HepG2 (cell line): ENCODE measurements around the gene TIMELESS. TPM values are rescaled to one million over a fixed set of nuclear protein-coding genes. Genes with fewer than 3 reads are reported as not detected.

Experiments used
- CENPBD1 ChIP-seq: sonication (generic); formaldehyde crosslinking; IDR thresholded peaks from 2 replicates; pipeline ENCODE4 v1.8.0; 2022; ENCODE audit warnings: missing genetic modification reagents, low read depth, mild to moderate bottlenecking, borderline replicate concordance
- DRAP1 ChIP-seq: IDR thresholded peaks from 2 replicates; pipeline ENCODE4 v1.6.1; 2016; ENCODE audit warnings: missing genetic modification reagents, missing compliant biosample characterization
- FOXC1 ChIP-seq: sonication (generic); formaldehyde crosslinking; IDR thresholded peaks from 2 replicates; pipeline ENCODE4 v1.8.0; 2022; ENCODE audit warnings: mild to moderate bottlenecking, missing genetic modification reagents, borderline replicate concordance
- HMGXB3 ChIP-seq: sonication (generic); formaldehyde crosslinking; IDR thresholded peaks from 2 replicates; pipeline ENCODE4 v1.4.0; 2020; ENCODE audit warnings: missing genetic modification reagents, borderline replicate concordance
- MTF2 ChIP-seq: sonication (generic); formaldehyde crosslinking; IDR thresholded peaks from 2 replicates; pipeline ENCODE4 v1.5.0; 2020; ENCODE audit warnings: missing genetic modification reagents, borderline replicate concordance
- MYC ChIP-seq: sonication (generic); formaldehyde crosslinking; IDR thresholded peaks from 2 replicates; pipeline ENCODE4 v1.9.0; 2021; ENCODE audit warnings: missing genetic modification reagents, borderline replicate concordance
- TCF7L2 ChIP-seq: IDR thresholded peaks from 2 replicates; pipeline ENCODE4 v1.6.1; 2011; ENCODE audit warnings: mild to moderate bottlenecking, low read depth, low read length, moderate library complexity
- TEAD2 ChIP-seq: sonication (generic); formaldehyde crosslinking; IDR thresholded peaks from 2 replicates; pipeline ENCODE4 v1.9.0; 2021; ENCODE audit warnings: missing genetic modification reagents
- ZMAT3 ChIP-seq: sonication (generic); formaldehyde crosslinking; conservative IDR thresholded peaks from 2 replicates; pipeline ENCODE4 v1.7.0; 2021; ENCODE audit warnings: missing genetic modification reagents
- ZNF138 ChIP-seq: sonication (generic); formaldehyde crosslinking; IDR thresholded peaks from 2 replicates; pipeline ENCODE4 v1.5.0; 2020; ENCODE audit warnings: mild to moderate bottlenecking, low read depth, missing genetic modification reagents
- ZNF468 ChIP-seq: sonication (generic); formaldehyde crosslinking; IDR thresholded peaks from 2 replicates; pipeline ENCODE4 v1.8.0; 2022; ENCODE audit warnings: mild to moderate bottlenecking, moderate library complexity, missing genetic modification reagents
- ZSCAN9 ChIP-seq: IDR thresholded peaks from 2 replicates; pipeline ENCODE4 v1.6.1; 2016; ENCODE audit warnings: borderline replicate concordance
- polyA plus RNA-seq, 8 experiments: library from polyadenylated mRNA; depleted of rRNA in 3 of 8; stranded (reverse) in 7 of 8; unstranded in 1 of 8; fragments of >200 nt; fragmentation: Illumina TruSeq in 4 of 8; extraction: Trizol in 4 of 8; gene quantifications; 2 replicates each; pipeline versions ENCODE4 v1.2.1 to v1.2.3, GENCODE V29; 2011 to 2016; ENCODE audit warnings: low read depth in 4 of 8, missing spikeins in 1 of 8, mixed read lengths in 1 of 8; ENCODE audit not compliant: insufficient read depth in 1 of 8
- total RNA-seq, 5 experiments: library from RNA; depleted of rRNA; stranded (reverse); fragments of >200 nt; fragmentation: Illumina TruSeq; extraction: Trizol; gene quantifications; 2 replicates each; pipeline ENCODE4 v1.2.3, GENCODE V29; 2016; ENCODE audit warnings: low read depth in 1 of 5
- TF ChIP-seq, protein P1 (sequence below): sonication (generic); formaldehyde crosslinking; IDR thresholded peaks from 2 replicates; pipeline ENCODE4 v1.4.0; 2020; ENCODE audit warnings: missing genetic modification reagents, mild to moderate bottlenecking, borderline replicate concordance
- TF ChIP-seq, protein P2 (sequence below): IDR thresholded peaks from 2 replicates; pipeline ENCODE4 v1.6.1; 2012; ENCODE audit warnings: low read depth, low read length, improper control_type of control experiment
- TF ChIP-seq, protein P3 (sequence below): sonication (generic); formaldehyde crosslinking; conservative IDR thresholded peaks from 2 replicates; pipeline ENCODE4 v1.8.1; 2023; ENCODE audit warnings: missing genetic modification reagents

TIMELESS gene
- total and polyA plus RNA-seq, 2 of the 13 experiments (the other 11 are each of a cell fraction or from before 2014, with no cell fraction given), result 4.0 to 20.3 TPM

- TF ChIP-seq HMGXB3 (CRISPR knock-in tag) (peak; percentile 87), FOXC1 (CRISPR knock-in tag) (peak; percentile 91; the same call in 1 of the 2 replicates), ZNF468 (CRISPR knock-in tag) (no peak), MYC (CRISPR knock-in tag) (peak; percentile 100), ZMAT3 (CRISPR knock-in tag) (0 out of 2 replicates have a peak, but pooled peaks have one; percentile 57), TEAD2 (CRISPR knock-in tag) (no peak), CENPBD1 (no peak), DRAP1 (CRISPR knock-in tag) (peak; percentile 84), ZSCAN9 (peak; percentile 81), TCF7L2 (no peak), MTF2 (CRISPR knock-in tag) (no peak; the same call in 1 of the 2 replicates), ZNF138 (CRISPR knock-in tag) (peak; percentile 81; the same call in 1 of the 2 replicates)
- TF ChIP-seq, protein P1, sequence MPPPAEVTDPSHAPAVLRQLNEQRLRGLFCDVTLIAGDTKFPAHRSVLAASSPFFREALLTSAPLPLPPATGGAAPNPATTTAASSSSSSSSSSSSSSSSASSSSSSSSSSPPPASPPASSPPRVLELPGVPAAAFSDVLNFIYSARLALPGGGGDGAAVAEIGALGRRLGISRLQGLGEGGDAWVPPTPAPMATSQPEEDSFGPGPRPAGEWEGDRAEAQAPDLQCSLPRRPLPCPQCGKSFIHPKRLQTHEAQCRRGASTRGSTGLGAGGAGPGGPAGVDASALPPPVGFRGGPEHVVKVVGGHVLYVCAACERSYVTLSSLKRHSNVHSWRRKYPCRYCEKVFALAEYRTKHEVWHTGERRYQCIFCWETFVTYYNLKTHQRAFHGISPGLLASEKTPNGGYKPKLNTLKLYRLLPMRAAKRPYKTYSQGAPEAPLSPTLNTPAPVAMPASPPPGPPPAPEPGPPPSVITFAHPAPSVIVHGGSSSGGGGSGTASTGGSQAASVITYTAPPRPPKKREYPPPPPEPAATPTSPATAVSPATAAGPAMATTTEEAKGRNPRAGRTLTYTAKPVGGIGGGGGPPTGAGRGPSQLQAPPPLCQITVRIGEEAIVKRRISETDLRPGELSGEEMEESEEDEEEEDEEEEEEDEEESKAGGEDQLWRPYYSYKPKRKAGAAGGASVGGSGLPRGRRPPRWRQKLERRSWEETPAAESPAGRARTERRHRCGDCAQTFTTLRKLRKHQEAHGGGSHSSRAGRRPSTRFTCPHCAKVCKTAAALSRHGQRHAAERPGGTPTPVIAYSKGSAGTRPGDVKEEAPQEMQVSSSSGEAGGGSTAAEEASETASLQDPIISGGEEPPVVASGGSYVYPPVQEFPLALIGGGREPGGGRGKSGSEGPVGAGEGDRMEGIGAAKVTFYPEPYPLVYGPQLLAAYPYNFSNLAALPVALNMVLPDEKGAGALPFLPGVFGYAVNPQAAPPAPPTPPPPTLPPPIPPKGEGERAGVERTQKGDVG, result peak; percentile 40; the same call in 1 of the 2 replicates
- TF ChIP-seq, protein P2, sequence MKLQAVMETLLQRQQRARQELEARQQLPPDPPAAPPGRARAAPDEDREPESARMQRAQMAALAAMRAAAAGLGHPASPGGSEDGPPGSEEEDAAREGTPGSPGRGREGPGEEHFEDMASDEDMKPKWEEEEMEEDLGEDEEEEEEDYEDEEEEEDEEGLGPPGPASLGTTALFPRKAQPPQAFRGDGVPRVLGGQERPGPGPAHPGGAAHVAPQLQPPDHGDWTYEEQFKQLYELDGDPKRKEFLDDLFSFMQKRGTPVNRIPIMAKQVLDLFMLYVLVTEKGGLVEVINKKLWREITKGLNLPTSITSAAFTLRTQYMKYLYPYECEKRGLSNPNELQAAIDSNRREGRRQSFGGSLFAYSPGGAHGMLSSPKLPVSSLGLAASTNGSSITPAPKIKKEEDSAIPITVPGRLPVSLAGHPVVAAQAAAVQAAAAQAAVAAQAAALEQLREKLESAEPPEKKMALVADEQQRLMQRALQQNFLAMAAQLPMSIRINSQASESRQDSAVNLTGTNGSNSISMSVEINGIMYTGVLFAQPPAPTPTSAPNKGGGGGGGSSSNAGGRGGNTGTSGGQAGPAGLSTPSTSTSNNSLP, result no peak
- TF ChIP-seq, protein P3, sequence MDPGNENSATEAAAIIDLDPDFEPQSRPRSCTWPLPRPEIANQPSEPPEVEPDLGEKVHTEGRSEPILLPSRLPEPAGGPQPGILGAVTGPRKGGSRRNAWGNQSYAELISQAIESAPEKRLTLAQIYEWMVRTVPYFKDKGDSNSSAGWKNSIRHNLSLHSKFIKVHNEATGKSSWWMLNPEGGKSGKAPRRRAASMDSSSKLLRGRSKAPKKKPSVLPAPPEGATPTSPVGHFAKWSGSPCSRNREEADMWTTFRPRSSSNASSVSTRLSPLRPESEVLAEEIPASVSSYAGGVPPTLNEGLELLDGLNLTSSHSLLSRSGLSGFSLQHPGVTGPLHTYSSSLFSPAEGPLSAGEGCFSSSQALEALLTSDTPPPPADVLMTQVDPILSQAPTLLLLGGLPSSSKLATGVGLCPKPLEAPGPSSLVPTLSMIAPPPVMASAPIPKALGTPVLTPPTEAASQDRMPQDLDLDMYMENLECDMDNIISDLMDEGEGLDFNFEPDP (CRISPR knock-in tag), result 0 out of 2 replicates have a peak, but pooled peaks have one; percentile 55
These were observed 19.2 kb upstream of the TIMELESS start, which contains the start of gene SPRYD4 (continued) for GRCh38 chr12:56468216-56469006.
